ENCODE measurements around the gene CTSW. TPM values are rescaled to one million over a fixed set of nuclear protein-coding genes. Genes with fewer than 3 reads are reported as not detected.

The CTSW gene
- total RNA-seq, 6 donors from 2014 or later: 2.1 to 20.7 (median 11.4) TPM

DNA sequence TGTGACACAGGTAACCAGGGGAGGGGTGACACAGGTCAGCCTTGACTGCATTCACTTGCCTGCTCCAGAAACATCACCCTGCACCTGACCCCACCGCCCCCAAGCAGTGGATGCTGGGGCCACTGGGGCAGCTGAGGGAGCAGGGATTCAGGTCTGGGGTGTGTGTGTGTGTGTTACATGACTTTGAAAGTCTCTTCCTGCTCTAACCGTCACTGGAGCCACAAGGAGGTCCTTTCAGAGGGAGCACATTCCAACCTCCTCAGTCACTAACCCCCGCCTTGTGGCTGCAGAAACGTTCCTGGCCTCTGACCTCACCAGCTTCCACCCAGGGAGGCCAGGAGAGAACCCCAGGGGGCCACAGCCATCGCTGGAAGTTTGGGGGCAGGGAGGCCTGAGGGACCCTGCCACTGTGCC, 23.4 kb downstream of the CTSW start:
- ATAC-seq (ENCODE audit: low FRiP score in 2 of 2): no peak
- DNase-seq: no peak
- Histone ChIP-seq H3K4me1 (peaks cover 15 to 22% (median 18%) of the 10 kb centered on the region in 4 donors), H3K27ac (no peak overlapping the region), H3K36me3 (no peaks in the 10 kb centered on the region), H3K9me3 (no peaks in the 10 kb centered on the region), H3K27me3 (peaks cover 0 to 3% (median 0%) of the 10 kb centered on the region in 4 donors), H3K4me3 (no peak overlapping the region)
- TF ChIP-seq POLR2AphosphoS5 (IDR thresholded peaks at IDR 0.05): no peak
- TF ChIP-seq, protein P1, sequence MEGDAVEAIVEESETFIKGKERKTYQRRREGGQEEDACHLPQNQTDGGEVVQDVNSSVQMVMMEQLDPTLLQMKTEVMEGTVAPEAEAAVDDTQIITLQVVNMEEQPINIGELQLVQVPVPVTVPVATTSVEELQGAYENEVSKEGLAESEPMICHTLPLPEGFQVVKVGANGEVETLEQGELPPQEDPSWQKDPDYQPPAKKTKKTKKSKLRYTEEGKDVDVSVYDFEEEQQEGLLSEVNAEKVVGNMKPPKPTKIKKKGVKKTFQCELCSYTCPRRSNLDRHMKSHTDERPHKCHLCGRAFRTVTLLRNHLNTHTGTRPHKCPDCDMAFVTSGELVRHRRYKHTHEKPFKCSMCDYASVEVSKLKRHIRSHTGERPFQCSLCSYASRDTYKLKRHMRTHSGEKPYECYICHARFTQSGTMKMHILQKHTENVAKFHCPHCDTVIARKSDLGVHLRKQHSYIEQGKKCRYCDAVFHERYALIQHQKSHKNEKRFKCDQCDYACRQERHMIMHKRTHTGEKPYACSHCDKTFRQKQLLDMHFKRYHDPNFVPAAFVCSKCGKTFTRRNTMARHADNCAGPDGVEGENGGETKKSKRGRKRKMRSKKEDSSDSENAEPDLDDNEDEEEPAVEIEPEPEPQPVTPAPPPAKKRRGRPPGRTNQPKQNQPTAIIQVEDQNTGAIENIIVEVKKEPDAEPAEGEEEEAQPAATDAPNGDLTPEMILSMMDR (IDR thresholded peaks at IDR 0.05): no peak
- TF ChIP-seq POLR2A (IDR thresholded peaks at IDR 0.05): no peak
- no peak for TF ChIP-seq EP300 (IDR thresholded peaks at IDR 0.05)
- WGBS, 2 donors: 8 to 34% methylated on average over 2 to 4 of the region's 5 CpGs

DNA sequence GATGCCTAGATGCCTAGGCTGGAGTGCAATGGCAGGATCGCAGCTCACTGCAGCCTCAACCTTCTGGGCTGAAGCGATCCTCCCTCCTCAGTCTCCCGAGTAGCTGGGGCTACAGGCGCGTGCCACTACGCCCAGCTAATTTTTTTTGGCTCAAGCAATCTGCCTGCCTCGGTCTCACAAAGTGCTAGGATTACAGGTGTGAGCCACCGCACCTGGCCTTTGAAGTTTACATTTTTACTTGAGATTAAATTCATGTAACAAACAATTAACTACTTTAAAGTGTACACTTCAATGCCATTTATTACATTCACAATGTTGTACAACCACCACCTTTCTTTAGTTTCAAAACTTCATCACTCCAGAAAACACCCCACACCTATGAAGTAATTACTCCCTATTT, 24.1 kb downstream of the CTSW start:
- H3K4me3 ChIP-seq: no peak overlapping the region
- no peak for ATAC-seq (ENCODE audit: low FRiP score in 2 of 2)
- no peak for DNase-seq
- no peaks in the 10 kb centered on the region for H3K36me3 ChIP-seq
- no peak overlapping the region for H3K27ac ChIP-seq
- H3K9me3 ChIP-seq: no peaks in the 10 kb centered on the region
- peaks cover 15 to 22% (median 18%) of the 10 kb centered on the region in 4 donors for H3K4me1 ChIP-seq
- WGBS, 2 donors: 83% methylated on average over 8 of the region's 8 CpGs
- TF ChIP-seq, protein P1 (IDR thresholded peaks at IDR 0.05): no peak
- no peak for TF ChIP-seq POLR2AphosphoS5 (IDR thresholded peaks at IDR 0.05)
- no peak for TF ChIP-seq POLR2A (IDR thresholded peaks at IDR 0.05)
- TF ChIP-seq EP300 (IDR thresholded peaks at IDR 0.05): no peak
- peaks cover 0 to 3% (median 0%) of the 10 kb centered on the region in 4 donors for H3K27me3 ChIP-seq

GRCh38 chr11:65906602-65907001, 27.0 kb downstream of the CTSW start:
- 86 to 89% methylated on average over 5 of the region's 5 CpGs for WGBS, 2 donors
- Histone ChIP-seq H3K4me1 (peaks cover 6 to 8% (median 7%) of the 10 kb centered on the region in 4 donors), H3K27me3 (no peaks in the 10 kb centered on the region), H3K27ac (no peak overlapping the region), H3K36me3 (no peaks in the 10 kb centered on the region), H3K4me3 (no peak overlapping the region), H3K9me3 (no peaks in the 10 kb centered on the region)
- TF ChIP-seq, protein P1 (IDR thresholded peaks at IDR 0.05): no peak
- TF ChIP-seq POLR2A (IDR thresholded peaks at IDR 0.05): no peak
- TF ChIP-seq POLR2AphosphoS5 (IDR thresholded peaks at IDR 0.05): no peak
- TF ChIP-seq EP300 (IDR thresholded peaks at IDR 0.05): no peak
- no peak for DNase-seq
- no peak for ATAC-seq (ENCODE audit: low FRiP score in 2 of 2)

DNA sequence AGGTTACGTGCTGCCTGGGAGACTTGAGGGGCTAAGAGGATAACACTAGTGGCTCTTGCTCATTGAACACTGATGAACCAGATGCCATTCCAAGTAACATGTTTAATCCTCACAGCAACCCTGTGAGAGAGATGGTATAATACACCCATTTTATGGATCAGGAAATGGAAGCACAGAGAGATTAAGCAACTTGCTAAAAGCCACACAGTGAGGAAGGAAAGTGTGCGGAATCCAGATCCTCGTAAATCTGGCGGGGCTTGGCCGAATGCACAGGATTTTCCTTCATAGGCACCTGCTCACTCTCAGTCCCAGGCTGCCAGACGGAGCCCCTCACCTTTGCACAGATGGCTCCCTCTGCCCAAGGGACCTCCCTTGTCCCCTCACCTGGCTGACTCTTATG, 28.2 kb downstream of the CTSW start:
- 78 to 89% methylated on average over 6 of the region's 6 CpGs for WGBS, 2 donors

More for the DNA sequence above, 28.2 kb downstream of the CTSW start:
- DNase-seq (no peak), ATAC-seq (ENCODE audit: low FRiP score in 2 of 2) (no peak)
- no peaks in the 10 kb centered on the region for H3K36me3 ChIP-seq
- no peaks in the 10 kb centered on the region for H3K9me3 ChIP-seq
- TF ChIP-seq POLR2A (IDR thresholded peaks at IDR 0.05) (no peak), POLR2AphosphoS5 (IDR thresholded peaks at IDR 0.05) (no peak), EP300 (IDR thresholded peaks at IDR 0.05) (no peak)
- TF ChIP-seq, protein P1 (IDR thresholded peaks at IDR 0.05): no peak
- no peak overlapping the region for H3K27ac ChIP-seq
- H3K4me1 ChIP-seq: peaks cover 13 to 15% (median 13%) of the 10 kb centered on the region in 4 donors
- no peak overlapping the region for H3K4me3 ChIP-seq
- H3K27me3 ChIP-seq: no peaks in the 10 kb centered on the region
